ENCODE data around the gene C20orf204.

C20orf204 gene

GRCh38 chr20:64053841-64054661 is 18.1 kb downstream of the C20orf204 start:
- DNase-seq (ENCODE audit: extremely low read depth, low read depth): no peak
- no peak for TF ChIP-seq CTCF (IDR thresholded peaks at IDR 0.05; ENCODE audit: low read depth, low read length)

GRCh38 chr20:64055396-64055892 is 19.5 kb downstream of the C20orf204 start:
- no peak for TF ChIP-seq CTCF (IDR thresholded peaks at IDR 0.05; ENCODE audit: low read depth, low read length)
- DNase-seq (ENCODE audit: extremely low read depth, low read depth): no peak

- DNase-seq (ENCODE audit: extremely low read depth, low read depth): no peak
- no peak for TF ChIP-seq CTCF (IDR thresholded peaks at IDR 0.05; ENCODE audit: low read depth, low read length)
These were observed 20.1 kb downstream of the C20orf204 start for GRCh38 chr20:64055893-64056638.

- no peak for TF ChIP-seq CTCF (IDR thresholded peaks at IDR 0.05; ENCODE audit: low read depth, low read length)
- no peak for DNase-seq (ENCODE audit: extremely low read depth, low read depth)
These were observed 20.6 kb downstream of the C20orf204 start for GRCh38 chr20:64056639-64056888.

GRCh38 chr20:64056889-64057627 is 21.1 kb downstream of the C20orf204 start:
- no peak for DNase-seq (ENCODE audit: extremely low read depth, low read depth)
- no peak for TF ChIP-seq CTCF (IDR thresholded peaks at IDR 0.05; ENCODE audit: low read depth, low read length)

GRCh38 chr20:64057628-64058498 is 21.9 kb downstream of the C20orf204 start:
- no peak for DNase-seq (ENCODE audit: extremely low read depth, low read depth)
- TF ChIP-seq CTCF (IDR thresholded peaks at IDR 0.05; ENCODE audit: low read depth, low read length): peak; percentile 88
